ENCODE data around the gene RPA1.

- TF ChIP-seq CTCF (conservative IDR thresholded peaks at IDR 0.05) (no peak), ZFX (IDR thresholded peaks at IDR 0.05) (no peak)
Observed at GRCh38 chr17:1785930-1786329, 43.9 kb upstream of the RPA1 start.

Measured in C4-2B (cell line).